Astrocyte (in vitro differentiated cells and primary cell): ENCODE measurements around the gene EFL1. TPM values are rescaled to one million over a fixed set of nuclear protein-coding genes. Genes with fewer than 3 reads are reported as not detected.
A peak's percentile ranks its signal among the peaks of the same experiment; 100 is the strongest.

Experiments used
- DNase-seq: peaks from one replicate; pipeline ENCODE4 v3.0.0-alpha.2; 2010; ENCODE audit warnings: low read depth
- FAIRE-seq: peaks from 2 replicates; lab custom pipeline; 2011; peaks lifted over from hg19 to GRCh38; lab: Jason Lieb, UNC
- H2AFZ ChIP-seq: 2 replicates; pipeline ENCODE4 v1.6.0; 2012; ENCODE audit warnings: low read depth, low read length, inconsistent platforms
- H3K27ac ChIP-seq: 2 replicates; pipeline ENCODE4 v1.5.1; 2011; ENCODE audit warnings: low read depth, low read length, inconsistent platforms
- H3K27me3 ChIP-seq: 2 replicates; pipeline ENCODE4 v1.6.0; 2011; ENCODE audit warnings: low read length, inconsistent platforms; ENCODE audit not compliant: insufficient read depth
- H3K36me3 ChIP-seq: 2 replicates; pipeline ENCODE4 v1.5.1; 2011; ENCODE audit warnings: low read length, inconsistent platforms; ENCODE audit not compliant: insufficient read depth
- H3K4me1 ChIP-seq: 2 replicates; pipeline ENCODE4 v1.5.1; 2011; ENCODE audit warnings: low read length, inconsistent platforms; ENCODE audit not compliant: insufficient read depth
- H3K4me2 ChIP-seq: 2 replicates; pipeline ENCODE4 v1.6.0; 2012; ENCODE audit warnings: low read length, inconsistent platforms
- H3K4me3 ChIP-seq: 2 replicates; pipeline ENCODE4 v1.5.1; 2011; ENCODE audit warnings: low read depth, mild to moderate bottlenecking, low read length, inconsistent platforms; ENCODE audit not compliant: insufficient read depth
- H3K79me2 ChIP-seq: 2 replicates; pipeline ENCODE4 v1.6.0; 2012; ENCODE audit warnings: mild to moderate bottlenecking, low read length, inconsistent platforms; ENCODE audit not compliant: insufficient read depth
- H3K9ac ChIP-seq: 2 replicates; pipeline ENCODE4 v1.6.0; 2012; ENCODE audit warnings: mild to moderate bottlenecking, low read length, inconsistent platforms
- H3K9me3 ChIP-seq: 2 replicates; pipeline ENCODE4 v1.5.1; 2012; ENCODE audit warnings: low read depth, mild to moderate bottlenecking, low read length, inconsistent platforms; ENCODE audit not compliant: insufficient read depth
- H4K20me1 ChIP-seq: 2 replicates; pipeline ENCODE4 v1.6.0; 2012; ENCODE audit warnings: low read length, inconsistent platforms; ENCODE audit not compliant: insufficient read depth
- H3K27ac Mint-ChIP-seq: one replicate; pipeline ENCODE4 v1.8.0; 2021; ENCODE audit warnings: mild to moderate bottlenecking, mixed read lengths; ENCODE audit not compliant: unreplicated experiment
- H3K27me3 Mint-ChIP-seq: one replicate; pipeline ENCODE4 v1.8.0; 2021; ENCODE audit warnings: low read depth, mixed read lengths; ENCODE audit not compliant: unreplicated experiment
- H3K36me3 Mint-ChIP-seq: one replicate; pipeline ENCODE4 v1.8.0; 2021; ENCODE audit warnings: low read depth, mixed read lengths; ENCODE audit not compliant: unreplicated experiment
- H3K4me1 Mint-ChIP-seq: one replicate; pipeline ENCODE4 v1.8.0; 2021; ENCODE audit warnings: low read depth, mixed read lengths; ENCODE audit not compliant: unreplicated experiment
- H3K4me3 Mint-ChIP-seq: one replicate; pipeline ENCODE4 v1.8.0; 2021; ENCODE audit warnings: mild to moderate bottlenecking, moderate library complexity, mixed read lengths; ENCODE audit not compliant: unreplicated experiment
- H3K9me3 Mint-ChIP-seq: one replicate; pipeline ENCODE4 v1.8.0; 2021; ENCODE audit warnings: mild to moderate bottlenecking, mixed read lengths; ENCODE audit not compliant: unreplicated experiment
- CTCF ChIP-seq: IDR thresholded peaks from 2 replicates; pipeline ENCODE4 v1.5.1; 2011; ENCODE audit warnings: low read depth, mild to moderate bottlenecking, inconsistent platforms, low read length, moderate library complexity; ENCODE audit not compliant: insufficient read depth
- EZH2 ChIP-seq: IDR thresholded peaks from 2 replicates; pipeline ENCODE4 v1.6.1; 2012; ENCODE audit warnings: mild to moderate bottlenecking, low read length, inconsistent platforms; ENCODE audit not compliant: insufficient read depth
- total RNA-seq: library from RNA; stranded (reverse); gene quantifications from 2 replicates; pipeline ENCODE4 v1.2.1, GENCODE V29; 2021

EFL1 gene
- total RNA-seq, 1 donor from 2014 or later = 13.7 TPM

GRCh38 chr15:82143390-82144385 is 118.8 kb downstream of the EFL1 start:
- Mint-ChIP-seq H3K4me3 (no peak overlapping the region), H3K27me3 (no peaks in the 10 kb centered on the region), H3K4me1 (peaks cover 35% of the 10 kb centered on the region), H3K9me3 (no peaks in the 10 kb centered on the region), H3K27ac (no peak overlapping the region), H3K36me3 (no peaks in the 10 kb centered on the region)
- Histone ChIP-seq H3K79me2 (no peaks in the 10 kb centered on the region), H2AFZ (no peak overlapping the region), H3K4me3 (no peak overlapping the region), H3K4me1 (peaks cover 10% of the 10 kb centered on the region), H3K27ac (no peak overlapping the region), H3K36me3 (no peaks in the 10 kb centered on the region), H3K4me2 (no peak overlapping the region), H3K27me3 (no peaks in the 10 kb centered on the region), H4K20me1 (no peaks in the 10 kb centered on the region), H3K9me3 (no peaks in the 10 kb centered on the region), H3K9ac (no peak overlapping the region)
- FAIRE-seq (no peak), DNase-seq (no peak)
- TF ChIP-seq CTCF (no peak), EZH2 (no peak)

- Mint-ChIP-seq H3K9me3 (no peaks in the 10 kb centered on the region), H3K27me3 (no peaks in the 10 kb centered on the region), H3K4me3 (no peak overlapping the region), H3K27ac (peak overlapping the region; percentile 50), H3K36me3 (no peaks in the 10 kb centered on the region), H3K4me1 (peaks cover 43% of the 10 kb centered on the region)
- no peak for TF ChIP-seq CTCF
- no peak for TF ChIP-seq EZH2
- H3K4me2 ChIP-seq = no peak overlapping the region
- peaks cover 11% of the 10 kb centered on the region for H3K4me1 ChIP-seq
- no peaks in the 10 kb centered on the region for H3K36me3 ChIP-seq
- no peak overlapping the region for H3K9ac ChIP-seq
- H2AFZ ChIP-seq = no peak overlapping the region
- H3K9me3 ChIP-seq = no peaks in the 10 kb centered on the region
- H3K27me3 ChIP-seq = no peaks in the 10 kb centered on the region
- H4K20me1 ChIP-seq = no peaks in the 10 kb centered on the region
- H3K27ac ChIP-seq = no peak overlapping the region
- no peak for DNase-seq
- no peak overlapping the region for H3K4me3 ChIP-seq
- no peak for FAIRE-seq
- H3K79me2 ChIP-seq = no peaks in the 10 kb centered on the region
Observed at GRCh38 chr15:82140886-82141285, 121.6 kb downstream of the EFL1 start.
